ENCODE data around the gene CEMIP.

- TF ChIP-seq POLR2A (IDR thresholded peaks at IDR 0.05; ENCODE audit: low read depth) (no peak), CTCF (IDR thresholded peaks at IDR 0.05) (no peak)
Measured at GRCh38 chr15:80834402-80834801, 55.2 kb downstream of the CEMIP start.
